Fibroblast of lung (primary cell): Measurements from ENCODE around the gene ZNF579. TPM values are rescaled to one million over a fixed set of nuclear protein-coding genes. Genes with fewer than 3 reads are reported as not detected.
A peak's percentile ranks its signal among the peaks of the same experiment; 100 is the strongest.

ENCODE experiments used
- DNase-seq, 2 donors: peaks; one replicate each; pipeline versions ENCODE4 v3.0.0 to v3.0.0-alpha.2; 2010; ENCODE audit warnings: low read depth in 2 of 2
- H2AFZ ChIP-seq: 2 replicates; pipeline ENCODE4 v1.5.1; 2012; ENCODE audit warnings: low read length, control low read depth, inconsistent platforms
- H3K27ac ChIP-seq: 2 replicates; pipeline ENCODE4 v1.5.1; 2011; ENCODE audit warnings: low read length, control low read depth; ENCODE audit not compliant: insufficient read depth
- H3K27me3 ChIP-seq: 2 replicates; pipeline ENCODE4 v1.5.1; 2011; ENCODE audit warnings: mild to moderate bottlenecking, low read length; ENCODE audit not compliant: control insufficient read depth, insufficient read depth
- H3K36me3 ChIP-seq: 2 replicates; pipeline ENCODE4 v1.5.1; 2011; ENCODE audit warnings: low read length; ENCODE audit not compliant: control insufficient read depth, insufficient read depth
- H3K4me1 ChIP-seq: 2 replicates; pipeline ENCODE4 v1.5.1; 2011; ENCODE audit warnings: low read length; ENCODE audit not compliant: control insufficient read depth, insufficient read depth; ENCODE audit errors: extremely low read depth
- H3K4me2 ChIP-seq: 2 replicates; pipeline ENCODE4 v1.5.1; 2011; ENCODE audit warnings: low read length, control low read depth; ENCODE audit not compliant: insufficient read depth; ENCODE audit errors: extremely low read depth
- H3K4me3 ChIP-seq, 4 experiments: fragments of 200-600 bp in 1 of 4; sonication (generic) in 1 of 4; replicated peaks in 1 of 4; 2 replicates each; pipeline ENCODE4 v1.5.1; 2011 to 2016; ENCODE audit warnings: low read length in 4 of 4, low read depth in 3 of 4, mild to moderate bottlenecking in 3 of 4, control low read depth in 2 of 4, inconsistent platforms in 1 of 4, mixed read lengths in 1 of 4; ENCODE audit not compliant: insufficient read depth in 1 of 4; ENCODE audit errors: control extremely low read depth in 1 of 4
- H3K79me2 ChIP-seq: 2 replicates; pipeline ENCODE4 v1.5.1; 2012; ENCODE audit warnings: mild to moderate bottlenecking, low read length, inconsistent platforms; ENCODE audit not compliant: control insufficient read depth, insufficient read depth
- H3K9ac ChIP-seq: 2 replicates; pipeline ENCODE4 v1.5.1; 2011; ENCODE audit warnings: mild to moderate bottlenecking, low read length, control low read depth; ENCODE audit not compliant: insufficient read depth
- H3K9me3 ChIP-seq: 2 replicates; pipeline ENCODE4 v1.5.1; 2012; ENCODE audit warnings: low read depth, low read length; ENCODE audit not compliant: control insufficient read depth, insufficient read depth
- H4K20me1 ChIP-seq: 2 replicates; pipeline ENCODE4 v1.5.1; 2011; ENCODE audit warnings: low read length; ENCODE audit not compliant: control insufficient read depth, insufficient read depth; ENCODE audit errors: extremely low read depth
- EZH2 ChIP-seq: IDR thresholded peaks from 2 replicates; pipeline ENCODE4 v1.5.1; 2012; ENCODE audit warnings: low read length, control low read depth, mild to moderate bottlenecking; ENCODE audit errors: missing control alignments
- polyA plus RNA-seq, 2 donors: library from polyadenylated mRNA; depleted of rRNA in 1 of 2; stranded (reverse) in 1 of 2; unstranded in 1 of 2; fragments of >200 nt; gene quantifications; 2 replicates each; pipeline ENCODE4 v1.2.1, GENCODE V29; 2011 to 2012; ENCODE audit warnings: missing spikeins in 1 of 2
- total RNA-seq: library from RNA; depleted of rRNA; stranded (reverse); fragments of >200 nt; gene quantifications from 2 replicates; pipeline ENCODE4 v1.2.1, GENCODE V29; 2014
- TF ChIP-seq, protein P1 (sequence below), 2 donors: IDR thresholded peaks in 1 of 2; conservative IDR thresholded peaks in 1 of 2; 1 replicate in 1 of 2; 2 replicates in 1 of 2; pipeline ENCODE4 v1.5.1; 2011 to 2012; ENCODE audit warnings: low read length in 2 of 2, control low read depth in 1 of 2, inconsistent platforms in 1 of 2, low read depth in 1 of 2, mild to moderate bottlenecking in 1 of 2

Gene ZNF579
- total and polyA plus RNA-seq, 2 donors (not counting 1 experiment from before 2014, with no cell fraction given): 4.2 to 5.4 TPM

DNA sequence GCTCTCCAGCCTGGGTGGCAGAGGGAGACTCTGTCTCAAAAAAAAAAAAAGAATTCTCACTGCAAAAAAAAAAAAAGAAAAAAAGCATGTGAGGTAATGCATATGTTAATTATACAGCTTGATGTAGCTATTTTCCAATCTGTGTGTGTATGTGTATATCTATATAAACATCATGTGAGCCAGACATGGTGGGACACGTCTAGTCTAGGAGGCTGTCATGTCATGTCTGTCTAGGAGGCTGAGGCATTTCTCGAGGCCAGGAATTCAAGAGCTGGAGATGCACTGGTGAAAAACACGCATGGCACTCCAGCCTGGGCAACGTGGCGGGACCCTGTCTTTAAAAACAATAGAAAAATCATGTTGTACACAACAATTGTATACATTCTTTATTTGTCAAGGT lies 28.4 kb downstream of the ZNF579 start:
- Histone ChIP-seq H3K4me1 (peaks cover 22% of the 10 kb centered on the region), H3K27me3 (no peaks in the 10 kb centered on the region), H3K9ac (no peak overlapping the region), H3K4me3 (no peak overlapping the region), H3K36me3 (no peaks in the 10 kb centered on the region), H2AFZ (no peak overlapping the region), H3K79me2 (no peaks in the 10 kb centered on the region), H3K9me3 (no peaks in the 10 kb centered on the region), H4K20me1 (no peaks in the 10 kb centered on the region), H3K27ac (no peak overlapping the region), H3K4me2 (peak overlapping the region; percentile 51)
- DNase-seq: no peak
- TF ChIP-seq, protein P1, sequence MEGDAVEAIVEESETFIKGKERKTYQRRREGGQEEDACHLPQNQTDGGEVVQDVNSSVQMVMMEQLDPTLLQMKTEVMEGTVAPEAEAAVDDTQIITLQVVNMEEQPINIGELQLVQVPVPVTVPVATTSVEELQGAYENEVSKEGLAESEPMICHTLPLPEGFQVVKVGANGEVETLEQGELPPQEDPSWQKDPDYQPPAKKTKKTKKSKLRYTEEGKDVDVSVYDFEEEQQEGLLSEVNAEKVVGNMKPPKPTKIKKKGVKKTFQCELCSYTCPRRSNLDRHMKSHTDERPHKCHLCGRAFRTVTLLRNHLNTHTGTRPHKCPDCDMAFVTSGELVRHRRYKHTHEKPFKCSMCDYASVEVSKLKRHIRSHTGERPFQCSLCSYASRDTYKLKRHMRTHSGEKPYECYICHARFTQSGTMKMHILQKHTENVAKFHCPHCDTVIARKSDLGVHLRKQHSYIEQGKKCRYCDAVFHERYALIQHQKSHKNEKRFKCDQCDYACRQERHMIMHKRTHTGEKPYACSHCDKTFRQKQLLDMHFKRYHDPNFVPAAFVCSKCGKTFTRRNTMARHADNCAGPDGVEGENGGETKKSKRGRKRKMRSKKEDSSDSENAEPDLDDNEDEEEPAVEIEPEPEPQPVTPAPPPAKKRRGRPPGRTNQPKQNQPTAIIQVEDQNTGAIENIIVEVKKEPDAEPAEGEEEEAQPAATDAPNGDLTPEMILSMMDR (conservative IDR thresholded peaks at IDR 0.05 in 1 of 2, IDR thresholded peaks at IDR 0.05 in 1 of 2; ENCODE audit: low read depth in 1 of 2, low read length in 2 of 2): no peak
- TF ChIP-seq EZH2: no peak

- peak overlapping the region; percentile 94 for H3K27ac ChIP-seq
- TF ChIP-seq, protein P1 (conservative IDR thresholded peaks at IDR 0.05 in 1 of 2, IDR thresholded peaks at IDR 0.05 in 1 of 2; ENCODE audit: low read depth in 1 of 2, low read length in 2 of 2): no peak
- TF ChIP-seq EZH2: no peak
- no peaks in the 10 kb centered on the region for H3K79me2 ChIP-seq
- no peak overlapping the region for H3K9ac ChIP-seq
- peak in 1 of 2 donors; percentile 65 for DNase-seq
- H3K36me3 ChIP-seq: no peaks in the 10 kb centered on the region
- no peaks in the 10 kb centered on the region for H3K9me3 ChIP-seq
- H2AFZ ChIP-seq: peak overlapping the region; percentile 83
- H3K4me3 ChIP-seq: no peak overlapping the region
- H4K20me1 ChIP-seq: no peaks in the 10 kb centered on the region
- H3K27me3 ChIP-seq: no peaks in the 10 kb centered on the region
- peaks cover 37% of the 10 kb centered on the region for H3K4me1 ChIP-seq
- H3K4me2 ChIP-seq: peak overlapping the region; percentile 92
Observed at GRCh38 chr19:55550321-55550650, 30.4 kb downstream of the ZNF579 start.

- Histone ChIP-seq H3K4me3 (peak overlapping the region in 2 of 4 experiments; percentile 17 to 21), H3K36me3 (no peaks in the 10 kb centered on the region), H3K27ac (peak overlapping the region; percentile 94), H3K79me2 (no peaks in the 10 kb centered on the region), H3K4me1 (peaks cover 39% of the 10 kb centered on the region), H2AFZ (peak overlapping the region; percentile 95), H3K4me2 (peak overlapping the region; percentile 92), H3K9ac (peak overlapping the region; percentile 66), H4K20me1 (no peaks in the 10 kb centered on the region), H3K9me3 (no peaks in the 10 kb centered on the region), H3K27me3 (no peaks in the 10 kb centered on the region)
- DNase-seq: peak; percentile 90 to 92
- no peak for TF ChIP-seq EZH2
- TF ChIP-seq, protein P1 (conservative IDR thresholded peaks at IDR 0.05 in 1 of 2, IDR thresholded peaks at IDR 0.05 in 1 of 2; ENCODE audit: low read depth in 1 of 2, low read length in 2 of 2): no peak
Observed at GRCh38 chr19:55549500-55550320, 30.9 kb downstream of the ZNF579 start.
